GM12891 (cell line): ENCODE measurements around the gene RFPL1.

Source experiments
- POLR2A ChIP-seq: IDR thresholded peaks from 2 replicates; pipeline ENCODE4 v1.6.1; 2011; ENCODE audit warnings: low read depth, low read length, control low read depth
- TAF1 ChIP-seq: IDR thresholded peaks from 2 replicates; pipeline ENCODE4 v1.6.1; 2011; ENCODE audit warnings: low read depth, low read length, control low read depth

- TF ChIP-seq TAF1 (no peak), POLR2A (no peak)
Observed at GRCh38 chr22:29434288-29434687, 4.1 kb upstream of the RFPL1 start.
